ENCODE results near the gene DACH2.

DNA sequence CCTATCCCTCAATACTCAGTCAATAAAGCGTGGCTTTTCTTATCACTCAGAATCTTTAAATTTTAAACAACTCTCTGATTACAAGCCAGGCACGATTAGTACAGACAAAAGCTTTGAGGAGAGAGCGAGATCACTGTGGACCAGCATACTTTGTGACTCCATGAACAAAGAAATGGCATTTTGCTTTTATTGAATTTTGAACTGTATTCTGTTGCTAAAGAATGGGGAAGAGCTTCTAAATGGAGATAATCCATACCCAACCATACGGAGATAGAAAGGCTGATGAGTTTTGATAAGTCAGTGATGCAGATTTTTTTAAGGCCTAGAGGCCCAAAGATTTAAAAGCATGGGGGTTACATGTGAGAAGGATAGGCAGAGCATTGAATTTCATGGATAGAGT, 259.1 kb downstream of the DACH2 start:
- TF ChIP-seq, protein P1, sequence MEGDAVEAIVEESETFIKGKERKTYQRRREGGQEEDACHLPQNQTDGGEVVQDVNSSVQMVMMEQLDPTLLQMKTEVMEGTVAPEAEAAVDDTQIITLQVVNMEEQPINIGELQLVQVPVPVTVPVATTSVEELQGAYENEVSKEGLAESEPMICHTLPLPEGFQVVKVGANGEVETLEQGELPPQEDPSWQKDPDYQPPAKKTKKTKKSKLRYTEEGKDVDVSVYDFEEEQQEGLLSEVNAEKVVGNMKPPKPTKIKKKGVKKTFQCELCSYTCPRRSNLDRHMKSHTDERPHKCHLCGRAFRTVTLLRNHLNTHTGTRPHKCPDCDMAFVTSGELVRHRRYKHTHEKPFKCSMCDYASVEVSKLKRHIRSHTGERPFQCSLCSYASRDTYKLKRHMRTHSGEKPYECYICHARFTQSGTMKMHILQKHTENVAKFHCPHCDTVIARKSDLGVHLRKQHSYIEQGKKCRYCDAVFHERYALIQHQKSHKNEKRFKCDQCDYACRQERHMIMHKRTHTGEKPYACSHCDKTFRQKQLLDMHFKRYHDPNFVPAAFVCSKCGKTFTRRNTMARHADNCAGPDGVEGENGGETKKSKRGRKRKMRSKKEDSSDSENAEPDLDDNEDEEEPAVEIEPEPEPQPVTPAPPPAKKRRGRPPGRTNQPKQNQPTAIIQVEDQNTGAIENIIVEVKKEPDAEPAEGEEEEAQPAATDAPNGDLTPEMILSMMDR (IDR thresholded peaks at IDR 0.05), result no peak
- TF ChIP-seq POLR2A (IDR thresholded peaks at IDR 0.05) (no peak), EP300 (IDR thresholded peaks at IDR 0.05; ENCODE audit: low read depth) (no peak)

Measured in transverse colon (tissue), 3 donors.